Measurements from ENCODE around the gene ACAD10.
"Not testable (repeated sequence)": the region's sequence is repeated elsewhere in the genome, so short reads cannot be mapped to it uniquely, and the experiment has no call there.

DNA sequence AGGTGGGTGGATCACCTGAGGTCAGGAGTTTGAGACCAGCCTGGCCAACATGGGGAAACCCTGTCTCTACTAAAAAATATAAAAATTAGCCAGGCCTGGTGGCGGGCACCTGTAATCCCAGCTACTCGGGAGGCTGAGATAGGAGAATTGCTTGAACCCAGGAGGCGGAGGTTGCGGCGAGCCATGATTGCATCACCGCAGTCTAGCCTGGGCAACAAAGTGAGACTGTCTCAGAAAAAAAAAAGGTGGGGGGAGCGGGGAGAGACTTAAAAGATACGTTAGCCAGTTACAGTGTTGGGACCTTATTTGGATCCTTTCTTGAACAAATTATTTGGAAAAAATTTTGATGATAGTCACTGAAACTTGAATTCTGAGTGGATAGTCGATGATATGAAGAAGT is 53.7 kb downstream of the ACAD10 start:
- TF ChIP-seq EZH2 (IDR thresholded peaks at IDR 0.05; ENCODE audit: insufficient read depth, poor library complexity, severe bottlenecking); EZH2phosphoT487 (IDR thresholded peaks at IDR 0.05; ENCODE audit: insufficient read depth, low read depth): not testable (repeated sequence)

Data from GM23248 (cell line).